GM12878 (cell line): ENCODE results near the gene HRCT1. TPM values are rescaled to one million over a fixed set of nuclear protein-coding genes. Genes with fewer than 3 reads are reported as not detected.
"Not testable (repeated sequence)": the region's sequence is repeated elsewhere in the genome, so short reads cannot be mapped to it uniquely, and the experiment has no call there.

Source experiments
- ATAC-seq: fragments of 200-7000 bp; cut with Tn5 transposase; 3 replicates; pipeline ENCODE4 v1.9.1; 2020; ENCODE audit warnings: mild to moderate bottlenecking, moderate library complexity
- BruUV-seq: library from RNA; stranded (reverse); fragments of 400-500 nt; replicated peaks from 2 replicates; lab custom pipeline; 2021; lab: Mats Ljungman, UMichigan
- CTCF ChIA-PET: fragments of 300-600 bp; sonication (Branson Sonifier 250); formaldehyde crosslinking; extraction: SDS; loops from one replicate; lab custom pipeline; 2021; ENCODE audit warnings: inconsistent platforms; lab: Yijun Ruan, JAX
- POLR2A ChIA-PET: fragments of 350-600 bp; formaldehyde crosslinking; extraction: SDS; loops from one replicate; lab custom pipeline; 2021; ENCODE audit warnings: inconsistent platforms; lab: Charles Lee
- RAD21 ChIA-PET: fragments of 300-600 bp; sonication (Branson Sonifier 250); formaldehyde crosslinking; loops from one replicate; lab custom pipeline; 2023; ENCODE audit warnings: antibody characterized with exemption; ENCODE audit not compliant: unreplicated experiment; lab: Charles Lee
- SMC1A ChIA-PET: fragments of 300-600 bp; sonication (Branson Sonifier 250); formaldehyde crosslinking; loops from one replicate; lab custom pipeline; 2023; ENCODE audit not compliant: unreplicated experiment, uncharacterized antibody; lab: Charles Lee
- DNase-seq: peaks from one replicate; pipeline ENCODE4 v3.0.0-alpha.2; 2011; ENCODE audit warnings: low read depth, low spot score
- FAIRE-seq: peaks from 3 replicates; lab custom pipeline; 2011; peaks lifted over from hg19 to GRCh38; lab: Jason Lieb, UNC
- H2AFZ ChIP-seq: 2 replicates; pipeline ENCODE4 v1.6.0; 2011; ENCODE audit warnings: low read depth, low read length, control low read depth; ENCODE audit not compliant: control insufficient read depth
- H3K27ac ChIP-seq: 2 replicates; pipeline ENCODE4 v1.5.1; 2011; ENCODE audit warnings: control low read depth; ENCODE audit not compliant: control insufficient read depth, insufficient read depth
- H3K27me3 ChIP-seq, 2 experiments: replicated peaks in 1 of 2; 2 replicates each; pipeline versions ENCODE4 v1.6.0 to v1.6.1; 2011; ENCODE audit warnings: low read length in 1 of 2; ENCODE audit not compliant: control insufficient read depth in 2 of 2, insufficient read depth in 2 of 2
- H3K36me3 ChIP-seq, 2 experiments: 2 replicates each; pipeline ENCODE4 v1.5.1; 2011; ENCODE audit warnings: low read length in 1 of 2; ENCODE audit not compliant: control insufficient read depth in 2 of 2, insufficient read depth in 2 of 2
- H3K4me1 ChIP-seq: 2 replicates; pipeline ENCODE4 v1.6.1; 2011; ENCODE audit warnings: mild to moderate bottlenecking, low read length, moderate library complexity, mixed read lengths; ENCODE audit not compliant: control insufficient read depth, insufficient read depth
- H3K4me2 ChIP-seq: 2 replicates; pipeline ENCODE4 v1.6.0; 2011; ENCODE audit warnings: control low read depth; ENCODE audit not compliant: control insufficient read depth, insufficient read depth
- H3K4me3 ChIP-seq: fragments of 200-600 bp; sonication (generic); 2 replicates; pipeline ENCODE4 v1.5.1; 2016
- H3K79me2 ChIP-seq: 2 replicates; pipeline ENCODE4 v1.6.0; 2011; ENCODE audit warnings: low read length; ENCODE audit not compliant: control insufficient read depth, insufficient read depth
- H3K9ac ChIP-seq: 2 replicates; pipeline ENCODE4 v1.8.0; 2011; ENCODE audit warnings: low read length, control low read depth, mixed read lengths; ENCODE audit not compliant: control insufficient read depth, insufficient read depth
- H3K9me3 ChIP-seq: replicated peaks from 3 replicates; pipeline ENCODE4 v1.5.1; 2011; ENCODE audit warnings: mild to moderate bottlenecking, low read length; ENCODE audit not compliant: control insufficient read depth, insufficient read depth
- H4K20me1 ChIP-seq: 2 replicates; pipeline ENCODE4 v1.6.0; 2011; ENCODE audit not compliant: control insufficient read depth, insufficient read depth
- CREM ChIP-seq: IDR thresholded peaks from 2 replicates; pipeline ENCODE4 v1.6.1; 2014; ENCODE audit warnings: antibody characterized with exemption, low read depth
- TBL1XR1 ChIP-seq: IDR thresholded peaks from 2 replicates; pipeline ENCODE4 v1.6.1; 2012; ENCODE audit warnings: low read depth, low read length, improper control_type of control experiment
- ZNF207 ChIP-seq: fragments of 450-650 bp; IDR thresholded peaks from 2 replicates; pipeline ENCODE4 v1.6.1; 2014; ENCODE audit warnings: antibody characterized with exemption, mild to moderate bottlenecking, borderline replicate concordance
- in situ Hi-C: fragments of 300-500 bp; cut with MboI; formaldehyde crosslinking; loops from 9 replicates; pipeline ENCODE4 v1.14.3; 2018; ENCODE audit warnings: mixed read lengths
- intact Hi-C: fragments of 100-400 bp; cut with micrococcal nuclease; formaldehyde crosslinking; loops from one replicate; pipeline ENCODE4 v1.14.2; 2022; ENCODE audit not compliant: unreplicated experiment
- polyA plus RNA-seq, 11 experiments: library from polyadenylated mRNA; depleted of rRNA in 4 of 11; unstranded in 6 of 11; stranded (reverse) in 5 of 11; fragments of >200 nt; fragmentation: Nextera tagmentation in 4 of 11; fragmentation: Illumina TruSeq in 1 of 11; extraction: Ambion mirVana in 4 of 11; extraction: Trizol in 1 of 11; gene quantifications; 1 replicate in 1 of 11; 2 replicates in 10 of 11; pipeline versions ENCODE4 v1.2.1 to v1.2.3, GENCODE V29; 2011 to 2016; ENCODE audit warnings: inconsistent platforms in 2 of 11, missing spikeins in 2 of 11, low read depth in 1 of 11
- total RNA-seq, 4 experiments: library from RNA; depleted of rRNA in 3 of 4; stranded (reverse); fragments of >200 nt in 3 of 4; fragmentation: Illumina TruSeq in 1 of 4; extraction: Trizol in 1 of 4; gene quantifications; 2 replicates each; pipeline versions ENCODE4 v1.2.1 to v1.2.3, GENCODE V29; 2013 to 2021
- TF ChIP-seq, protein P1 (sequence below): fragments of 450-650 bp; IDR thresholded peaks from 2 replicates; pipeline ENCODE4 v1.6.1; 2017; ENCODE audit warnings: mild to moderate bottlenecking, low read depth, inconsistent platforms; ENCODE audit not compliant: poor library complexity, severe bottlenecking

HRCT1 gene
- total and polyA plus RNA-seq, 10 of the 15 experiments (the other 5 are each of a cell fraction or from before 2014, with no cell fraction given): not detected

DNA sequence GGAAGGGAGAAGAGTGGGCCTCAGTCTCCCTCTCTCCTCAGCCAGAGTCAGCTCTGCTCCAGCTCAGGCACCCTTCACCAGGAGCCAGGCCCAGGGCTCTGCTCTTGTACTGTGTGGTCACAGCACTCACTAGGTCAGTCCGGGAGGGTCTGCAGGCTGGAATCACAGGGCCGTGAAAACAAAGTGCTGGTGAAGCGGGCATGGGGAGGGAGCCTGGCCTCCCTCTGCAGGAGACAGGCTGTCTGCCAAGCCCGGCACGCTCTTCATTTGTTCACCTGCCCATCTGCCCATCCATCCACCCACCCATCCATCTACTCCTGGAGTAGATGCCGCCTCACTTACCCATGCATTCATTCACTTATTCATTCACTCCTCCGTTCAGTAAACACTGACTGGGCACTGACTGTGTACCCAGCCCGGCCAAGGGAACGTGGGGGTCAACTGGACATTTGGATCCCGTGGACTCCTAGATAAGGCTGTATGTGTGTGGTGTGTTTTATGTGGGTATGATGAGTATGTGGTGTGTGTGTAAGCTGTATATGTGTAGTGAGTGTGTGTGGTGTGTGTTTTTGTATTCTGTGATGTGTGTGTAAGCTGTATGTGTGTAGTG lies 6.9 kb downstream of the HRCT1 start (continued):
- TF ChIP-seq, protein P1, sequence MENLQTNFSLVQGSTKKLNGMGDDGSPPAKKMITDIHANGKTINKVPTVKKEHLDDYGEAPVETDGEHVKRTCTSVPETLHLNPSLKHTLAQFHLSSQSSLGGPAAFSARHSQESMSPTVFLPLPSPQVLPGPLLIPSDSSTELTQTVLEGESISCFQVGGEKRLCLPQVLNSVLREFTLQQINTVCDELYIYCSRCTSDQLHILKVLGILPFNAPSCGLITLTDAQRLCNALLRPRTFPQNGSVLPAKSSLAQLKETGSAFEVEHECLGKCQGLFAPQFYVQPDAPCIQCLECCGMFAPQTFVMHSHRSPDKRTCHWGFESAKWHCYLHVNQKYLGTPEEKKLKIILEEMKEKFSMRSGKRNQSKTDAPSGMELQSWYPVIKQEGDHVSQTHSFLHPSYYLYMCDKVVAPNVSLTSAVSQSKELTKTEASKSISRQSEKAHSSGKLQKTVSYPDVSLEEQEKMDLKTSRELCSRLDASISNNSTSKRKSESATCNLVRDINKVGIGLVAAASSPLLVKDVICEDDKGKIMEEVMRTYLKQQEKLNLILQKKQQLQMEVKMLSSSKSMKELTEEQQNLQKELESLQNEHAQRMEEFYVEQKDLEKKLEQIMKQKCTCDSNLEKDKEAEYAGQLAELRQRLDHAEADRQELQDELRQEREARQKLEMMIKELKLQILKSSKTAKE: no peak
- TF ChIP-seq CREM (no peak), ZNF207 (no peak), TBL1XR1 (no peak)

- POLR2A ChIA-PET, ATAC-seq, H2AFZ ChIP-seq, H3K27me3 ChIP-seq, intact Hi-C loops, H3K36me3 ChIP-seq, H3K79me2 ChIP-seq, H3K9me3 ChIP-seq, H3K4me2 ChIP-seq, H3K27ac ChIP-seq, H4K20me1 ChIP-seq, RAD21 ChIA-PET, CTCF ChIA-PET, SMC1A ChIA-PET, DNase-seq, H3K4me3 ChIP-seq, BruUV-seq, H3K4me1 ChIP-seq, H3K9ac ChIP-seq, FAIRE-seq, in situ Hi-C loops: not testable (repeated sequence)
Measured at GRCh38 chr9:35913429-35913828, 7.4 kb downstream of the HRCT1 start.
